Liver (tissue), 9 donors: ENCODE measurements around the gene SARM1. TPM values are rescaled to one million over a fixed set of nuclear protein-coding genes. Genes with fewer than 3 reads are reported as not detected.

Experiments used
- DNase-seq: peaks from one replicate; pipeline ENCODE4 v3.0.0-alpha.2; 2017; ENCODE audit warnings: low spot score
- H3K27ac ChIP-seq, 2 donors: one replicate each; pipeline ENCODE4 v1.7.0; 2013; ENCODE audit warnings: inconsistent platforms in 2 of 2, low read length in 2 of 2, control low read depth in 1 of 2, low read depth in 1 of 2, mild to moderate bottlenecking in 1 of 2
- H3K27me3 ChIP-seq, 4 donors: one replicate each; pipeline versions ENCODE4 v1.6.1 to v1.7.0; 2013; ENCODE audit warnings: low read length in 3 of 4, inconsistent platforms in 1 of 4, mild to moderate bottlenecking in 1 of 4, moderate library complexity in 1 of 4; ENCODE audit not compliant: control insufficient read depth in 4 of 4, insufficient read depth in 4 of 4
- H3K36me3 ChIP-seq, 4 donors: one replicate each; pipeline versions ENCODE4 v1.6.1 to v1.7.0; 2013; ENCODE audit warnings: low read length in 3 of 4, mild to moderate bottlenecking in 3 of 4, low read depth in 1 of 4, moderate library complexity in 1 of 4; ENCODE audit not compliant: control insufficient read depth in 4 of 4, insufficient read depth in 3 of 4
- H3K4me1 ChIP-seq, 4 donors: one replicate each; pipeline versions ENCODE4 v1.6.1 to v1.7.0; 2013; ENCODE audit warnings: low read length in 3 of 4, mild to moderate bottlenecking in 3 of 4, moderate library complexity in 1 of 4; ENCODE audit not compliant: control insufficient read depth in 4 of 4, insufficient read depth in 4 of 4
- H3K4me3 ChIP-seq, 3 donors: one replicate each; pipeline versions ENCODE4 v1.6.1 to v1.7.0; 2013; ENCODE audit warnings: low read length in 3 of 3, control low read depth in 1 of 3, low read depth in 1 of 3, mild to moderate bottlenecking in 1 of 3
- H3K9ac ChIP-seq, 2 donors: one replicate each; pipeline ENCODE4 v1.7.0; 2013; ENCODE audit warnings: low read length in 2 of 2, mild to moderate bottlenecking in 2 of 2, moderate library complexity in 2 of 2, control low read depth in 1 of 2, low read depth in 1 of 2
- H3K9me3 ChIP-seq, 4 donors: one replicate each; pipeline versions ENCODE4 v1.6.1 to v1.7.0; 2013; ENCODE audit warnings: low read length in 3 of 4; ENCODE audit not compliant: control insufficient read depth in 4 of 4
- CTCF ChIP-seq: fragments of 150-350 bp; IDR thresholded peaks from 2 replicates; pipeline ENCODE4 v1.5.1; 2017; ENCODE audit warnings: improper control_type of control experiment, low read depth, low read length; ENCODE audit not compliant: missing input control
- EGR1 ChIP-seq, 2 donors: IDR thresholded peaks; 2 replicates each; pipeline ENCODE4 v1.6.1; 2016 to 2018; ENCODE audit warnings: antibody characterized with exemption in 2 of 2, low read depth in 2 of 2
- FOXA1 ChIP-seq: IDR thresholded peaks from 2 replicates; pipeline ENCODE4 v1.6.1; 2016; ENCODE audit warnings: antibody characterized with exemption
- FOXA2 ChIP-seq: IDR thresholded peaks from 2 replicates; pipeline ENCODE4 v1.6.1; 2016; ENCODE audit warnings: antibody characterized with exemption
- GABPA ChIP-seq, 2 donors: IDR thresholded peaks in 1 of 2; conservative IDR thresholded peaks in 1 of 2; 2 replicates each; pipeline ENCODE4 v1.6.1; 2016; ENCODE audit warnings: antibody characterized with exemption in 2 of 2, mild to moderate bottlenecking in 1 of 2, moderate library complexity in 1 of 2
- HNF4A ChIP-seq, 2 donors: conservative IDR thresholded peaks; 2 replicates each; pipeline ENCODE4 v1.6.1; 2016; ENCODE audit warnings: antibody characterized with exemption in 2 of 2, mild to moderate bottlenecking in 2 of 2
- HNF4G ChIP-seq: IDR thresholded peaks from 2 replicates; pipeline ENCODE4 v1.6.1; 2016; ENCODE audit warnings: antibody characterized with exemption
- JUND ChIP-seq, 2 donors: IDR thresholded peaks; 2 replicates each; pipeline ENCODE4 v1.6.1; 2016; ENCODE audit warnings: antibody characterized with exemption in 2 of 2
- NR2F2 ChIP-seq: IDR thresholded peaks from 2 replicates; pipeline ENCODE4 v1.6.1; 2016; ENCODE audit warnings: antibody characterized with exemption
- RAD21 ChIP-seq, 2 donors: IDR thresholded peaks; 2 replicates each; pipeline ENCODE4 v1.6.1; 2016; ENCODE audit warnings: antibody characterized with exemption in 2 of 2, mild to moderate bottlenecking in 2 of 2
- REST ChIP-seq: IDR thresholded peaks from 2 replicates; pipeline ENCODE4 v1.6.1; 2016; ENCODE audit warnings: antibody characterized with exemption, mild to moderate bottlenecking
- RXRA ChIP-seq, 2 donors: IDR thresholded peaks; 2 replicates each; pipeline ENCODE4 v1.6.1; 2017 to 2018; ENCODE audit warnings: antibody characterized with exemption in 2 of 2, mild to moderate bottlenecking in 1 of 2
- SP1 ChIP-seq: IDR thresholded peaks from 2 replicates; pipeline ENCODE4 v1.6.1; 2018; ENCODE audit warnings: antibody characterized with exemption, mild to moderate bottlenecking
- TAF1 ChIP-seq: conservative IDR thresholded peaks from 2 replicates; pipeline ENCODE4 v1.6.1; 2016; ENCODE audit warnings: antibody characterized with exemption, mild to moderate bottlenecking
- YY1 ChIP-seq: IDR thresholded peaks from 2 replicates; pipeline ENCODE4 v1.6.1; 2016; ENCODE audit warnings: antibody characterized with exemption, mild to moderate bottlenecking
- ZBTB33 ChIP-seq: IDR thresholded peaks from 2 replicates; pipeline ENCODE4 v1.6.1; 2016; ENCODE audit warnings: antibody characterized with exemption
- WGBS: extraction: QIAGEN DNeasy Blood & Tissue Kit; methylation state at CpG from one replicate; pipeline ENCODE4 v1.1.7; 2013; 5-methylcytosine and 5-hydroxymethylcytosine counted together
- polyA plus RNA-seq, 2 donors: library from polyadenylated mRNA; stranded (reverse) in 1 of 2; unstranded in 1 of 2; fragments of 200-250 nt in 1 of 2; fragments of >200 nt in 1 of 2; fragmentation: Nextera tagmentation in 1 of 2; extraction: Ambion mirVana in 1 of 2; gene quantifications; one replicate each; pipeline versions ENCODE4 v1.2.1 to v1.2.3, GENCODE V29; 2013 to 2015
- total RNA-seq, 2 donors: library from RNA; depleted of rRNA; stranded (reverse); fragments of >200 nt; gene quantifications; one replicate each; pipeline ENCODE4 v1.2.3, GENCODE V29; 2014
- donor health status: healthy.
- donor health status: healthy.
- donor health status: healthy.
- donor health status: healthy.
- donor health status: healthy.

The SARM1 gene
- total and polyA plus RNA-seq, 4 donors, result 2.4 to 5.4 (median 5.1) TPM

- TF ChIP-seq HNF4A (conservative IDR thresholded peaks at IDR 0.05), result no peak
- TF ChIP-seq GABPA (IDR thresholded peaks at IDR 0.05 in 1 of 2, conservative IDR thresholded peaks at IDR 0.05 in 1 of 2), result no peak
Observed at GRCh38 chr17:28327709-28328108, 43.8 kb upstream of the SARM1 start (continued).

- Histone ChIP-seq H3K9ac (no peak overlapping the region), H3K36me3 (peaks cover 0 to 35% (median 13%) of the 10 kb centered on the region in 4 donors), H3K27me3 (no peaks in the 10 kb centered on the region), H3K4me1 (peaks cover 3 to 20% (median 17%) of the 10 kb centered on the region in 4 donors), H3K4me3 (no peak overlapping the region), H3K27ac (no peak overlapping the region), H3K9me3 (no peaks in the 10 kb centered on the region)
- DNase-seq, result peak; percentile 26
- TF ChIP-seq FOXA1 (no peak), CTCF (no peak), ZBTB33 (no peak), NR2F2 (no peak), JUND (IDR thresholded peaks at IDR 0.05) (no peak), TAF1 (no peak), YY1 (no peak), RAD21 (IDR thresholded peaks at IDR 0.05) (no peak), SP1 (no peak), REST (no peak), HNF4A (conservative IDR thresholded peaks at IDR 0.05) (no peak), RXRA (IDR thresholded peaks at IDR 0.05) (no peak)
- WGBS, result 86% methylated on average over 4 of the region's 4 CpGs
Observed at GRCh38 chr17:28328325-28328724, 43.2 kb upstream of the SARM1 start.

GRCh38 chr17:28330671-28331070, 40.8 kb upstream of the SARM1 start:
- no peak overlapping the region for H3K9ac ChIP-seq
- H3K27ac ChIP-seq, result no peak overlapping the region
- H3K27me3 ChIP-seq, result no peaks in the 10 kb centered on the region
- H3K4me3 ChIP-seq, result no peak overlapping the region
- no peaks in the 10 kb centered on the region for H3K9me3 ChIP-seq
- no peak for DNase-seq
- WGBS, result 94% methylated on average over 5 of the region's 5 CpGs
- H3K4me1 ChIP-seq, result peaks cover 0 to 19% (median 13%) of the 10 kb centered on the region in 4 donors
- peaks cover 0 to 35% (median 13%) of the 10 kb centered on the region in 4 donors for H3K36me3 ChIP-seq
- no peak for TF ChIP-seq TAF1
- TF ChIP-seq RAD21 (IDR thresholded peaks at IDR 0.05), result no peak
- TF ChIP-seq REST, result no peak
- no peak for TF ChIP-seq FOXA2
- TF ChIP-seq HNF4G, result no peak
- no peak for TF ChIP-seq GABPA (IDR thresholded peaks at IDR 0.05 in 1 of 2, conservative IDR thresholded peaks at IDR 0.05 in 1 of 2)
- TF ChIP-seq HNF4A (conservative IDR thresholded peaks at IDR 0.05), result no peak
- TF ChIP-seq YY1, result no peak
- no peak for TF ChIP-seq NR2F2
- no peak for TF ChIP-seq CTCF
- TF ChIP-seq EGR1 (IDR thresholded peaks at IDR 0.05; ENCODE audit: low read depth in 2 of 2), result no peak
- TF ChIP-seq RXRA (IDR thresholded peaks at IDR 0.05), result no peak
